GM12875 (cell line): Measurements from ENCODE around the gene ZNF366.

Experiments used
- H3K4me3 ChIP-seq: one replicate; pipeline ENCODE4 v1.5.1; 2011; ENCODE audit warnings: low read depth, low read length, control low read depth
- CTCF ChIP-seq: IDR thresholded peaks from 2 replicates; pipeline ENCODE4 v1.5.1; 2011; ENCODE audit warnings: low read depth, mild to moderate bottlenecking, control low read depth, inconsistent platforms, low read length, moderate library complexity, borderline replicate concordance; ENCODE audit not compliant: insufficient read depth

ZNF366 gene

GRCh38 chr5:72543811-72544210 is 36.6 kb upstream of the ZNF366 start:
- no peak overlapping the region for H3K4me3 ChIP-seq
- TF ChIP-seq CTCF: no peak

GRCh38 chr5:72543365-72543764 is 36.2 kb upstream of the ZNF366 start:
- no peak for TF ChIP-seq CTCF
- no peak overlapping the region for H3K4me3 ChIP-seq

- H3K4me3 ChIP-seq: no peak overlapping the region
- TF ChIP-seq CTCF: no peak
These were observed 35.5 kb upstream of the ZNF366 start for GRCh38 chr5:72542695-72543094.

GRCh38 chr5:72541501-72542225 is 34.5 kb upstream of the ZNF366 start:
- TF ChIP-seq CTCF: no peak
- no peak overlapping the region for H3K4me3 ChIP-seq

- TF ChIP-seq CTCF: no peak
These were observed 33.7 kb upstream of the ZNF366 start for GRCh38 chr5:72540759-72541438.

GRCh38 chr5:72539726-72540125 is 32.5 kb upstream of the ZNF366 start:
- no peak overlapping the region for H3K4me3 ChIP-seq

More at GRCh38 chr5:72540759-72541438, 33.7 kb upstream of the ZNF366 start:
- no peak overlapping the region for H3K4me3 ChIP-seq

More at GRCh38 chr5:72539726-72540125, 32.5 kb upstream of the ZNF366 start:
- TF ChIP-seq CTCF: no peak
